NT2/D1 (cell line): ENCODE data around the gene TUSC1.

ENCODE experiments used
- YY1 ChIP-seq: IDR thresholded peaks from 2 replicates; pipeline ENCODE4 v1.6.1; 2011; ENCODE audit not compliant: insufficient read length, insufficient read depth
- ZNF274 ChIP-seq: IDR thresholded peaks from 2 replicates; pipeline ENCODE4 v1.6.1; 2011; ENCODE audit warnings: mild to moderate bottlenecking, low read depth, low read length

DNA sequence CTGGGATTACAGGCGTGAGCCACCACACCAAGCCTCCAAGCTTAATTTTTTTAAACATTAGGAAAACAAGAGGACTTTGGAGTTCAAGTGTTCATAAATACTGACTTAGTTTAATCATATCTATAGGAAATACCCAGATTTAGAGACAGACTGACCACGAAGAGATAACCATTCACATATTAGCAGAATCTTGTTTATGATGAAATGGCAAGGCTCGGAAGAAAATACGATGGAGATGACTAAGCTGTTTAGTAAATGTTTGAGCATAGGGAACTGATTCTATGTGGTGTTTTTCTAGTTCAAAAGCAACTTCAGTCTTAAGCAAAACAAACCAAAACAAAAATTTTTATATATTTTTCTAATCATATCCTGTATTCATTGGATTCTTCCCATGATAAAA, 13.5 kb upstream of the TUSC1 start:
- TF ChIP-seq YY1 (no peak), ZNF274 (no peak)
